Esophagus (tissue), 2 donors: ENCODE data around the gene PAK5. TPM values are rescaled to one million over a fixed set of nuclear protein-coding genes. Genes with fewer than 3 reads are reported as not detected.

Experiments used
- H3K27ac ChIP-seq, 2 donors: one replicate each; pipeline ENCODE4 v1.5.1; 2013; ENCODE audit warnings: low read depth in 2 of 2, mild to moderate bottlenecking in 2 of 2, inconsistent platforms in 1 of 2, low read length in 1 of 2, moderate library complexity in 1 of 2
- H3K27me3 ChIP-seq, 2 donors: one replicate each; pipeline ENCODE4 v1.6.1; 2013; ENCODE audit warnings: low read length in 2 of 2, control low read depth in 1 of 2, mild to moderate bottlenecking in 1 of 2; ENCODE audit not compliant: insufficient read depth in 2 of 2, control insufficient read depth in 1 of 2
- H3K36me3 ChIP-seq, 2 donors: one replicate each; pipeline ENCODE4 v1.6.1; 2013; ENCODE audit warnings: low read length in 1 of 2; ENCODE audit not compliant: control insufficient read depth in 2 of 2, insufficient read depth in 2 of 2
- H3K4me1 ChIP-seq, 2 donors: one replicate each; pipeline ENCODE4 v1.6.1; 2013; ENCODE audit warnings: low read length in 1 of 2; ENCODE audit not compliant: control insufficient read depth in 2 of 2, insufficient read depth in 2 of 2
- H3K4me3 ChIP-seq, 2 donors: one replicate each; pipeline ENCODE4 v1.5.1; 2013; ENCODE audit warnings: low read length in 2 of 2, mild to moderate bottlenecking in 2 of 2, low read depth in 1 of 2, moderate library complexity in 1 of 2
- H3K9me3 ChIP-seq, 2 donors: one replicate each; pipeline ENCODE4 v1.6.1; 2013; ENCODE audit warnings: mild to moderate bottlenecking in 2 of 2, low read depth in 1 of 2, low read length in 1 of 2, moderate library complexity in 1 of 2; ENCODE audit not compliant: control insufficient read depth in 2 of 2, insufficient read depth in 1 of 2
- WGBS, 2 donors: extraction: QIAGEN DNeasy Blood & Tissue Kit; methylation state at CpG; one replicate each; pipeline ENCODE4 v1.1.7; 2013; 5-methylcytosine and 5-hydroxymethylcytosine counted together
- polyA plus RNA-seq, 2 donors: library from polyadenylated mRNA; stranded (reverse); fragments of 200-250 nt; gene quantifications; one replicate each; pipeline ENCODE4 v1.2.3, GENCODE V29; 2013
- donor health status: healthy with polysubstance abuse.
- donor health status: Bipolar disorder and iron deficiency.

Gene PAK5
- polyA plus RNA-seq, 2 donors: 0.21 to 0.39 TPM

- Histone ChIP-seq H3K27me3 (no peaks in the 10 kb centered on the region), H3K36me3 (no peaks in the 10 kb centered on the region), H3K27ac (no peak overlapping the region), H3K9me3 (peaks cover 0 to 2% of the 10 kb centered on the region in 2 donors), H3K4me1 (no peaks in the 10 kb centered on the region), H3K4me3 (no peak overlapping the region)
- WGBS, 2 donors: 27 to 29% methylated on average over 2 of the region's 2 CpGs
Observed at GRCh38 chr20:9572670-9573069, 266.2 kb downstream of the PAK5 start.

GRCh38 chr20:9571783-9572182 is 267.1 kb downstream of the PAK5 start:
- Histone ChIP-seq H3K27ac (no peak overlapping the region), H3K36me3 (no peaks in the 10 kb centered on the region), H3K4me1 (no peaks in the 10 kb centered on the region), H3K9me3 (peaks cover 0 to 2% of the 10 kb centered on the region in 2 donors), H3K27me3 (no peaks in the 10 kb centered on the region), H3K4me3 (no peak overlapping the region)
- WGBS, 2 donors: 48 to 61% methylated on average over 3 of the region's 3 CpGs

GRCh38 chr20:9570612-9571011 is 268.3 kb downstream of the PAK5 start:
- Histone ChIP-seq H3K9me3 (peaks cover 0 to 2% of the 10 kb centered on the region in 2 donors), H3K4me1 (no peaks in the 10 kb centered on the region), H3K27me3 (no peaks in the 10 kb centered on the region), H3K4me3 (no peak overlapping the region), H3K27ac (no peak overlapping the region), H3K36me3 (no peaks in the 10 kb centered on the region)
- 67 to 74% methylated on average over 2 of the region's 2 CpGs for WGBS, 2 donors

GRCh38 chr20:9566977-9567376 is 271.9 kb downstream of the PAK5 start:
- Histone ChIP-seq H3K4me3 (no peak overlapping the region), H3K4me1 (no peaks in the 10 kb centered on the region), H3K9me3 (peaks cover 0 to 2% of the 10 kb centered on the region in 2 donors), H3K36me3 (no peaks in the 10 kb centered on the region), H3K27ac (no peak overlapping the region), H3K27me3 (no peaks in the 10 kb centered on the region)
- WGBS, 2 donors: 71 to 82% methylated on average over 1 of the region's 1 CpG

GRCh38 chr20:9565910-9566550 is 272.8 kb downstream of the PAK5 start:
- Histone ChIP-seq H3K4me3 (no peak overlapping the region), H3K27me3 (no peaks in the 10 kb centered on the region), H3K4me1 (no peaks in the 10 kb centered on the region), H3K27ac (no peak overlapping the region), H3K36me3 (no peaks in the 10 kb centered on the region), H3K9me3 (peaks cover 0 to 2% of the 10 kb centered on the region in 2 donors)
- 89 to 90% methylated on average over 20 of the region's 20 CpGs for WGBS, 2 donors

GRCh38 chr20:9557411-9557810 is 281.5 kb downstream of the PAK5 start:
- Histone ChIP-seq H3K4me3 (no peak overlapping the region), H3K4me1 (no peaks in the 10 kb centered on the region), H3K27ac (no peak overlapping the region), H3K27me3 (no peaks in the 10 kb centered on the region), H3K9me3 (peaks cover 0 to 2% of the 10 kb centered on the region in 2 donors), H3K36me3 (no peaks in the 10 kb centered on the region)
- WGBS, 2 donors: 92% methylated on average over 4 of the region's 4 CpGs

GRCh38 chr20:9555781-9556180 is 283.1 kb downstream of the PAK5 start:
- Histone ChIP-seq H3K9me3 (peaks cover 0 to 2% of the 10 kb centered on the region in 2 donors), H3K27me3 (no peaks in the 10 kb centered on the region), H3K4me3 (no peak overlapping the region), H3K4me1 (no peaks in the 10 kb centered on the region), H3K27ac (no peak overlapping the region), H3K36me3 (no peaks in the 10 kb centered on the region)
- 71 to 72% methylated on average over 2 of the region's 2 CpGs for WGBS, 2 donors

- Histone ChIP-seq H3K36me3 (no peaks in the 10 kb centered on the region), H3K27ac (no peak overlapping the region), H3K4me1 (no peaks in the 10 kb centered on the region), H3K27me3 (no peaks in the 10 kb centered on the region), H3K9me3 (peaks cover 0 to 2% of the 10 kb centered on the region in 2 donors), H3K4me3 (no peak overlapping the region)
- WGBS, 2 donors: 68 to 71% methylated on average over 4 of the region's 4 CpGs
Observed at GRCh38 chr20:9551808-9552550, 286.9 kb downstream of the PAK5 start.

- Histone ChIP-seq H3K9me3 (peaks cover 0 to 2% of the 10 kb centered on the region in 2 donors), H3K27me3 (no peaks in the 10 kb centered on the region), H3K36me3 (no peaks in the 10 kb centered on the region), H3K4me3 (no peak overlapping the region), H3K27ac (no peak overlapping the region), H3K4me1 (no peaks in the 10 kb centered on the region)
- WGBS, 2 donors: 77 to 85% methylated on average over 2 of the region's 2 CpGs
Observed at GRCh38 chr20:9550871-9551270, 288.0 kb downstream of the PAK5 start.

- Histone ChIP-seq H3K9me3 (peaks cover 0 to 2% of the 10 kb centered on the region in 2 donors), H3K27me3 (no peaks in the 10 kb centered on the region), H3K4me3 (no peak overlapping the region), H3K36me3 (no peaks in the 10 kb centered on the region), H3K4me1 (no peaks in the 10 kb centered on the region), H3K27ac (no peak overlapping the region)
- 88% methylated on average over 1 of the region's 1 CpG for WGBS, 2 donors
Observed at GRCh38 chr20:9550283-9550682, 288.6 kb downstream of the PAK5 start.
